ENCODE results near the gene SLC2A6.

Gene SLC2A6

GRCh38 chr9:133439337-133439736, 39.6 kb downstream of the SLC2A6 start:
- no peak for DNase-seq (ENCODE audit: low read depth)

- no peak for DNase-seq (ENCODE audit: low read depth)
These were observed 41.0 kb downstream of the SLC2A6 start for GRCh38 chr9:133437753-133438531.

- DNase-seq (ENCODE audit: low read depth), result no peak
These were observed 42.2 kb downstream of the SLC2A6 start for GRCh38 chr9:133436681-133437080.

- no peak for DNase-seq (ENCODE audit: low read depth)
These were observed 45.5 kb downstream of the SLC2A6 start for GRCh38 chr9:133433351-133433843.

GRCh38 chr9:133430244-133430643, 48.7 kb downstream of the SLC2A6 start:
- DNase-seq (ENCODE audit: low read depth), result no peak

GRCh38 chr9:133429641-133430161, 49.2 kb downstream of the SLC2A6 start:
- no peak for DNase-seq (ENCODE audit: low read depth)

GRCh38 chr9:133429214-133429613, 49.7 kb downstream of the SLC2A6 start:
- no peak for DNase-seq (ENCODE audit: low read depth)

- DNase-seq (ENCODE audit: low read depth), result no peak
These were observed 50.2 kb downstream of the SLC2A6 start for GRCh38 chr9:133428617-133429101.

DNA sequence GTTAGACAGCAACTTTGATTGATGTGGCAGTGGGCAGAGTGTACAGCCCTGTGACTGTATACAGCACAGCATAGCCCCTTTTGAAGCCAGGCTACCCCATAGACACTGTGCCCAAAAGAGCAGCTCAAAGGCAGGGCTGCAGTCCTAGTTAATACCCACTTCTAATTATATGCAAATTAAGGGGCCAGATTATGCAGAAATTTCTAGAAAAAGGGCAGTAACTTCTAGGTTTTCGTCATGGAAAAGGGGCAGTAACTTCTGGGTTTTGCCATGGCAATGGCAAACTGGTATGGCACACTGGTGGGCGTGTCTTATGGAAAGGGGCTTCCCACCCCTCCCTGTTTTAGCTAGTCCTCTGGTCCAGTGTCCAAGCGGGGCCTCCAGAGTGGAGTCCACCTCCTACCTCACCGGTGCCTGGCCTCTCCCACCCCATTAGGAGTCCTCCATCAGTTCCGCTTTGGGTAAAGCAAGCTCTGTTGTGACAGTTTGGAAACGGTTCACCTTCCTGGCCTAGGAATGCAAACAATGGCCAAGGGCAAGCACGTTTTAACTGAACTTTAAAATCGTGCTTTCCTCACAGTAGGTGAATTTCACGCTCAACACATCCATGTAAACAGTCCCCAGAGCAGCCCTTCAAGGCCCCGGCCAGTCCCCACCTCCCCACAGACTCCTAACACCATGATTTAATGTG, 51.1 kb downstream of the SLC2A6 start:
- DNase-seq (ENCODE audit: low read depth), result no peak

DNA sequence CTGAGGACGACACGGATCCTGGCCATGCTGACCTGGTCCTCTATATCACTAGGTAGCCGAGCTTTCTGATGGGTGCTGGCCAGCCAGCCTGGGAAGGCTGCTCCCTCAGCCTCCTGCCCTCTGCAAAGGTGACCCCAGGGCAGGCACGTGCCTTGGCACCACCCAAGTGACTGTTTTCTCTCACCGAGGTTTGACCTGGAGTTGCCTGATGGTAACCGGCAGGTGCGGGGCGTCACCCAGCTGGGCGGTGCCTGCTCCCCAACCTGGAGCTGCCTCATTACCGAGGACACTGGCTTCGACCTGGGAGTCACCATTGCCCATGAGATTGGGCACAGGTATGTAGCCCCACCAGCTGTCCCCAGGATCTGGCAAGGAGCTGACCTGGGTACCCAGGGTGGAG, 52.9 kb downstream of the SLC2A6 start:
- DNase-seq (ENCODE audit: low read depth), result no peak

DNA sequence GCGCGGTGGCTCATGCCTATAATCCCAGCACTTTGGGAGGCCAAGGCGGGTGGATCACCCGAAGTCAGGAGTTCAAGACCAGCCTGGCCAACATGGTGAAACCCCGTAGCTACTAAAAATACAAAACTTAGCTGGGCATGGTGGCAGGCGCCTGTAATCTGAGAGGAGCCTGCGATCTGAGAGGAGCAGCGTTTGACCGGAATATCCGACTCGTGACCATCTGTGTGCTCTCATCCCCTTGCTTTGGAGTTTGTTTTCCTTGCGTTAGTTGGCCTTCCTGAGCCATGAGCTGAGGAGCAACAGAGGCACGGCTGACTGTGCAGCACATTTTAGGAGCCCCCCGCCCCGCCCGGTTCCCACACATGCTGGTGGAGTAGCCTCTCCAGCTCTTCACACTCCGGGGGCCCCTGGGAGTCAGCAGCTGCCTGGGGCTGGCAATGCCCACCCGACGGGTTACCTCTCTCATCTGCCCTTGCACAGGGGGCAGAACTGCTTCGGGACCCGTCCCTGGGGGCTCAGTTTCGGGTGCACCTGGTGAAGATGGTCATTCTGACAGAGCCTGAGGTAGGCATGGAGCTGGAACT, 53.8 kb downstream of the SLC2A6 start:
- DNase-seq (ENCODE audit: low read depth), result no peak

GRCh38 chr9:133424187-133424586, 54.7 kb downstream of the SLC2A6 start:
- DNase-seq (ENCODE audit: low read depth), result no peak

DNA sequence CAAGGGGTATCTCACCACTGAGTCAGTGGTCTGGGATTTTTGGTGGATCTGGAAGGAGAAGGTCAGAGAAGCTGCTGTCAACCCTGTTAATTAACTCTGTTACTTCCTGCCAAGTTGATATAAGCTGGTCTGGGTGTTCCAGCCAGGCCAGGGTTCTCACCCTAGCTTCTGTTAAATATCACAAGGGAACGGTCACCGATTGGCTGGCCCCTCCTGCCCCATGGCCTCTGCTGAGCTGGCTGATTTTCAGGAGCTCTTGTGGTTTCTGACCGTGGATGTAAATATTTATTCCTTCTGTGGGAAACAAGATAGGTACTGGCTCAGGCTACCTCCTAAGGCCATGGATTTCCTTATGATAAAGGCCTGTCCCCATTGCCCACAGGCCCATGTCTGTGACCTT, 55.7 kb downstream of the SLC2A6 start:
- peak; percentile 82 for DNase-seq (ENCODE audit: low read depth)

DNA sequence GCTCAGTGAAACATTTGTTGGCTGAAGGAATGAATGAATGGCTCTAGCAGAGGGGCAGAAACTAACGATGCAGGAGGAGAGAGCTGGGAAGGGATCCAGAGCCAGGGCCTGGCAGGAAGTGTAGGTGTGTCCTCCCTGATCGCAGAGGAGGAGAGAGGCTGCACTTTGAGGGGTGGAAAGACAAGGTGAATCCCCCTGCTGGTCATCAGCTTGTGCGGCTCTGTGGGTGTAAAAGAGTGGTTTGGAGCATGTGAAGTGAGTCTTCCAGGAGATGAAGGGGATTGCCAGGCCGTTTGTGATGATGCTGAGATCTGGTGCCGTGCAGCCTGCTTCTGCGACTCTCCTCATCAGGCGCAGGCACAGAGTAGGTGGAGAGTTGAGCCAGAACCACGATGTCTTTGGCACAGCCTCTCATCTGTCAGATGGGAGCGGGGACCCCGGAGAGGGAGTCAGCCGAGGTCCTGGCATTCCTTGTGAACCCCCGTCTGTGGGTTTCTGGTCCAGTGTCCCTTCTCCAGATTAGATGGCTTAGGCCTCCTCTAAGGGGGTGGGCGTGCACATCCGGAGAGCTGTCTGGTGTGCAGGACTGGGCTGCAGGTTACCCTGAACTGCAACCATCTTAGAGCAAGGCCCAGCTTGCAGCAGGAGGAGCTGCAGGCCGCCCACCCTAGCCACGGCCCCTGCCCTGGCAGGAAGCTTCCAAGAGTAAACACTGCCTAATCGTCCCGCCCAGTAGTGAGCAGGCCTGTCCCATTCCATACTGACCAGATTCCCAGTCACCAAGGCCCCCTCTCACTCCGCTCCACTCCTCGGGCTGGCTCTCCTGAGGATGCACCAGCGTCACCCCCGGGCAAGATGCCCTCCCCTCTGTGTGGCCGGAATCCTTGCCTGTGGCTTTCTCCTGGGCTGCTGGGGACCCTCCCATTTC, 57.0 kb downstream of the SLC2A6 start, which contains the start of gene ADAMTS13:
Gene ADAMTS13, plus strand, starts transcription at position 753 of the 928 bp plus-strand sequence. Its CDS starts 77 bp downstream, at position 830.
- no peak for DNase-seq (ENCODE audit: low read depth)
